Stimulated activated CD8-positive, alpha-beta memory T cell treated with anti-CD3 and anti-CD28 coated beads, Interleukin-15, amount 100 ng/mL, for 1 hour (primary cell): ENCODE measurements around the gene MMRN1.

ENCODE experiments used
- DNase-seq: peaks from one replicate; pipeline ENCODE4 v3.0.0-alpha.2; 2020; ENCODE audit warnings: low read depth

Gene MMRN1

DNA sequence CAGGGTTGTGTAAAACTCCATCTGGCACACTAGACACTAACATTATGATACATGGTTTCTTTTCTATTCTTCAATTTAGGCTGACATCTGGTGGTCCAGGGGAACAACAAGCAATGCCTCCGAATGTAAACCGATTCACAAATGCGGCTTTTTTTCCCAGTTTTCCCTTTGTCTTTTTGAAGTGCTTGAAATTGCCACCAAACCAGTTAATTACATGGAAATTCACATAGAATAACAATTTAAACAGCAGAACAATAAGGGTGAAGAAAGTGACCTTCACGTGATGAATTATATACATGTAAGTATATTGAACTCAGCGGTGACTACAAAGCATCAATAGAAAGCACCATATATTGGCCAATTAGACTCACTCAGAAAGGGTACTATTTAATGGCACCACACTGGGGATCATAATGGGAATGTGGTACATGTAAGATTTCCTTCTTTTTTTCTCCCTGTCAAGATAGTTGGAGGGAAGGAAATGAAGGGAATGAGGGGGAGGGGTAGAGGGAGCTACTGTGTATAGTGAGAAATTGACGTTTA is 103.9 kb downstream of the MMRN1 start:
- no peak for DNase-seq

DNA sequence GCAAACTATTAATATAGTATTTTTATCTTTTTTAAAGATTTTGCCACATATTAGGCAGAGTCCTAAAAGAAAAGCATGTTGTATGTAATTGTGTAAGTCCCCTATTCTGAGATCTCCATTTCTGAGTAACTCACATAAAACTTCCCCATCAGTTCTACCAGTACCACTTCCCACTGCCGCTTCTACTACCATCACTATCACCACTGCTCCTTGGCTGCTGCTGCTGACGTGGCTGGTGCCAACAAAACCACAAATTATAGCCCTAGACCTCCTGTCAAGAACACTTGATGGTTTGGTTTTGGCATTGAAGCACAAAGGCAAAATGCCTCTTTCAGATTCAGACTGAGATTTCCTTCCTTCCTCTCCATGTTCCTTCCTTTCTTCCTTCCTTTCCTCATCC is 106.4 kb downstream of the MMRN1 start:
- DNase-seq: no peak

DNA sequence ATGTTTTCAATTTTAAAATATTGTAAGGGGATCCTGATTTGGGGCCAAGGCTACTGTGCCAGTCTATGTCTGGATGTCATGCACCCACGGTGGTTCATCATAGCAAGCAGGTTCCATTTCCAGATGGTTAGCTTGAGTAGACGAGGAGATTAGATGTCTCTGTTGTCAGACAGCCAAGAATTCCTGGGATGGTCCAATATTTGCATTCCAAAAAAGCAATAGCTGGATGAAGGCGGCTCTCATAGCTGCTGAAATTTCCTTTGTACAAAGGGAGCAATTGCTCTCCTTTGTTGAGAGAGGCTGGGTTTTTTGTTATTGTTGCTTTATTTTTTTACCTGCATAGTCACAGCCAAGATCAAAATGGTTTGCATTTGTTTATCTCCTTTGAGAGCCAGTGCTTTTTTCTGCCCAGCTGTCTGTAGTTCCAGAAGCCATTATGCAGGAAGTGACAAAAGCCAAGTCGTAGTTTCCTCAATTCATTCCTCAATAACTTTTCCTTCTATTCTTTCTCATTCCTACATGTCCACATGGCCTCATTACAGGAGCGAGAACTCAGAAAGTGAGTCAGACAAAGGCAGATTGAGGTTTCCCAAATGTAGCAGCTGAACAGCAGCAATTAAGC is 107.9 kb downstream of the MMRN1 start:
- no peak for DNase-seq
